Lower leg skin (tissue), 4 donors: ENCODE measurements around the gene CAPN5. TPM values are rescaled to one million over a fixed set of nuclear protein-coding genes. Genes with fewer than 3 reads are reported as not detected.

ENCODE experiments used
- DNase-seq, 2 donors: peaks; one replicate each; pipeline ENCODE4 v3.0.0-alpha.2; 2019; ENCODE audit warnings: low spot score in 2 of 2
- H3K4me3 ChIP-seq: fragments of 200-600 bp; sonication (generic); 2 replicates; pipeline ENCODE4 v1.5.1; 2017; ENCODE audit warnings: mild to moderate bottlenecking, low read depth; ENCODE audit not compliant: poor library complexity, severe bottlenecking
- CTCF ChIP-seq, 3 donors: fragments of 450-650 bp; IDR thresholded peaks; one replicate each; pipeline ENCODE4 v1.5.1; 2016; ENCODE audit warnings: antibody characterized with exemption in 3 of 3, mild to moderate bottlenecking in 3 of 3, moderate library complexity in 2 of 3
- POLR2A ChIP-seq, 2 donors: fragments of 450-650 bp; IDR thresholded peaks; one replicate each; pipeline ENCODE4 v1.6.1; 2016 to 2017; ENCODE audit warnings: antibody characterized with exemption in 2 of 2, mild to moderate bottlenecking in 1 of 2, moderate library complexity in 1 of 2
- WGBS, 2 donors: methylation state at CpG; one replicate each; pipeline ENCODE4 v1.1.5; 2018; 5-methylcytosine and 5-hydroxymethylcytosine counted together
- intact Hi-C: fragments of 100-400 bp; cut with DNase I; formaldehyde crosslinking; loops from one replicate; pipeline ENCODE4 v1.15.0; 2023; ENCODE audit warnings: low total_unique reads
- total RNA-seq, 4 donors: library from RNA; depleted of rRNA; stranded (reverse); fragments of >200 nt; gene quantifications; one replicate each; pipeline ENCODE4 v1.1.0, GENCODE V29; 2016

CAPN5 gene
- total RNA-seq, 4 donors from 2014 or later, result 0.38 to 1.9 (median 1.2) TPM

- no peak within 1 kb of the TSS for H3K4me3 ChIP-seq
- intact Hi-C loops, result loop anchor here (5.0 to 10.0 kb wide), 2 partner anchors 59 to 417 kb away; no protein-coding TSS in a partner anchor
- no peak for TF ChIP-seq POLR2A (IDR thresholded peaks at IDR 0.05)
- no peak for TF ChIP-seq CTCF (IDR thresholded peaks at IDR 0.05)
- DNase-seq, result no peak
- WGBS, 2 donors, result 38 to 48% methylated on average over 19 to 20 of the region's 20 CpGs
These were observed 61.3 kb downstream of the CAPN5 start, which contains the start of gene MYO7A for GRCh38 chr11:77127920-77128691. TSS of gene MYO7A (plus strand) at chr11:77128246. CDS start at chr11:77130635, 2,389 bp downstream.

- intact Hi-C loops, result loop anchor here (5.0 to 10.0 kb wide), 2 partner anchors 58 to 416 kb away; no protein-coding TSS in a partner anchor
- no peak overlapping the region for H3K4me3 ChIP-seq
- TF ChIP-seq POLR2A (IDR thresholded peaks at IDR 0.05) (no peak), CTCF (IDR thresholded peaks at IDR 0.05) (no peak)
- no peak for DNase-seq
- WGBS, 2 donors, result 94 to 100% methylated on average over 5 to 11 of the region's 11 CpGs
These were observed 62.5 kb downstream of the CAPN5 start for GRCh38 chr11:77129069-77129841.

- TF ChIP-seq CTCF (IDR thresholded peaks at IDR 0.05), result no peak
- TF ChIP-seq POLR2A (IDR thresholded peaks at IDR 0.05), result no peak
- intact Hi-C loops, result loop anchor here (5.0 to 10.0 kb wide), 2 partner anchors 57 to 415 kb away; no protein-coding TSS in a partner anchor
- H3K4me3 ChIP-seq, result no peak overlapping the region
- WGBS, 2 donors, result 82 to 93% methylated on average over 11 of the region's 11 CpGs
- DNase-seq, result no peak
These were observed 63.3 kb downstream of the CAPN5 start for GRCh38 chr11:77129842-77130756.

GRCh38 chr11:77130763-77131513 lies 64.2 kb downstream of the CAPN5 start:
- intact Hi-C loops, result no loop called here
- no peak overlapping the region for H3K4me3 ChIP-seq
- TF ChIP-seq POLR2A (IDR thresholded peaks at IDR 0.05) (no peak), CTCF (IDR thresholded peaks at IDR 0.05) (no peak)
- 63 to 87% methylated on average over 7 of the region's 9 CpGs for WGBS, 2 donors
- DNase-seq, result no peak

- no peak for TF ChIP-seq CTCF (IDR thresholded peaks at IDR 0.05)
- intact Hi-C loops, result no loop called here
- WGBS, 2 donors, result 79% methylated on average over 5 to 6 of the region's 6 CpGs
- H3K4me3 ChIP-seq, result no peak overlapping the region
- no peak for DNase-seq
These were observed 64.8 kb downstream of the CAPN5 start for GRCh38 chr11:77131560-77131959.
